ENCODE data around the gene TP53BP1.
"Not testable (repeated sequence)": the region's sequence is repeated elsewhere in the genome, so short reads cannot be mapped to it uniquely, and the experiment has no call there.

Gene TP53BP1

GRCh38 chr15:43410572-43411214, 82.3 kb downstream of the TP53BP1 start:
- DNase-seq = peak; percentile 6

- no peak for DNase-seq
These were observed 84.2 kb downstream of the TP53BP1 start for GRCh38 chr15:43408789-43409188.

- DNase-seq = no peak
These were observed 86.1 kb downstream of the TP53BP1 start for GRCh38 chr15:43406808-43407207.

GRCh38 chr15:43406189-43406588, 86.8 kb downstream of the TP53BP1 start:
- no peak for DNase-seq

- DNase-seq = no peak
These were observed 88.8 kb downstream of the TP53BP1 start for GRCh38 chr15:43404130-43404529.

GRCh38 chr15:43403616-43404015, 89.3 kb downstream of the TP53BP1 start:
- DNase-seq = no peak

GRCh38 chr15:43402255-43402654, 90.7 kb downstream of the TP53BP1 start:
- DNase-seq = no peak

- not testable (repeated sequence) for DNase-seq
These were observed 99.4 kb downstream of the TP53BP1 start for GRCh38 chr15:43393592-43393991.

- peak; percentile 43 for DNase-seq
These were observed 102.2 kb downstream of the TP53BP1 start for GRCh38 chr15:43390723-43391122.

- DNase-seq = peak; percentile 8
These were observed 109.9 kb downstream of the TP53BP1 start for GRCh38 chr15:43383070-43383469.

GRCh38 chr15:43382310-43382709, 110.6 kb downstream of the TP53BP1 start:
- DNase-seq = no peak

- no peak for DNase-seq
These were observed 114.4 kb downstream of the TP53BP1 start for GRCh38 chr15:43378601-43379000.

- DNase-seq = peak; percentile 13
These were observed 116.8 kb downstream of the TP53BP1 start for GRCh38 chr15:43376017-43376705.

GRCh38 chr15:43370975-43371974, 121.7 kb downstream of the TP53BP1 start, which contains the start of the genes TUBGCP4 and ZSCAN29:
TSS of gene TUBGCP4 (plus strand) at chr15:43371101. CDS start at chr15:43371355, 254 bp downstream.
TSS of gene ZSCAN29 (minus strand) at chr15:43371043. CDS start at chr15:43369913, 1,130 bp downstream.
- DNase-seq = peak; percentile 71

- DNase-seq = peak; percentile 8
These were observed 122.5 kb downstream of the TP53BP1 start for GRCh38 chr15:43370310-43370974.

- no peak for DNase-seq
These were observed 131.5 kb downstream of the TP53BP1 start for GRCh38 chr15:43361313-43361903.

GRCh38 chr15:43360821-43361220, 132.1 kb downstream of the TP53BP1 start:
- no peak for DNase-seq

Data from HCEC 1CT (cell line).